ENCODE measurements around the gene FHIT. TPM values are rescaled to one million over a fixed set of nuclear protein-coding genes. Genes with fewer than 3 reads are reported as not detected.

FHIT gene
- total RNA-seq, 1 donor from 2014 or later: 20.2 TPM

GRCh38 chr3:59970376-59970775 is 1280.9 kb downstream of the FHIT start:
- no peaks in the 10 kb centered on the region for H3K9me3 Mint-ChIP-seq (ENCODE audit: unreplicated experiment)
- no peak for TF ChIP-seq CTCF (IDR thresholded peaks at IDR 0.05; ENCODE audit: unreplicated experiment)
- no peaks in the 10 kb centered on the region for H3K36me3 Mint-ChIP-seq (ENCODE audit: low read depth, unreplicated experiment)
- H3K4me3 Mint-ChIP-seq (ENCODE audit: unreplicated experiment): no peak overlapping the region
- peaks cover 1% of the 10 kb centered on the region for H3K27me3 Mint-ChIP-seq (ENCODE audit: unreplicated experiment)
- no peak overlapping the region for H3K27ac Mint-ChIP-seq (ENCODE audit: unreplicated experiment)
- DNase-seq (ENCODE audit: low spot score): no peak
- no peaks in the 10 kb centered on the region for H3K4me1 Mint-ChIP-seq (ENCODE audit: unreplicated experiment)

DNA sequence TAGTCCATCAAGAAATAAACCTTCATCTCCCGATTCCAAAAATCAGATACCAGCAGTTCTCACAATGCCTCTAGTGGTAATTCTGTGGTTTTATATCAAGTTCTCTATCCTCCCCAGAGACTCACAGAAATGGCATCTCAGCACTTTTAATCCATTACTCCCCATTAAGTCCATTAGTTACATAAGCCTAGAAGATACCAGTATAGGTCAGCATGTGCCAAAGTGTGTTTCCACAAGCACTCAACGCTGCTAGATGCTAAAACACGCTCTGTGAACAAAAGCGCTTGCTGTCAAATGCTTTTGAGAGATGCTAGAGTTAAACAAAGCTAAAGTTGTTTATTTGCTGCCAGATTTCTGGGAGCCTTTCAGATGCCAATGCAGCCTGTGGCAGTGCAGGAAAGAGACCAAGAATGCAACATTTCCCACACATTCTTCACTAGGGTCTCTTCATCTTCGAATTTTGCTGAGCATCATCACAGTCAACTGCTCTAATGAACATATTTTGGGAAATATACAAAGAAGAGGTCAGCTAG is 1282.7 kb downstream of the FHIT start:
- no peak for DNase-seq (ENCODE audit: low spot score)
- TF ChIP-seq CTCF (IDR thresholded peaks at IDR 0.05; ENCODE audit: unreplicated experiment): no peak
- H3K36me3 Mint-ChIP-seq (ENCODE audit: low read depth, unreplicated experiment): no peaks in the 10 kb centered on the region
- H3K4me3 Mint-ChIP-seq (ENCODE audit: unreplicated experiment): no peak overlapping the region
- peaks cover 1% of the 10 kb centered on the region for H3K27me3 Mint-ChIP-seq (ENCODE audit: unreplicated experiment)
- H3K4me1 Mint-ChIP-seq (ENCODE audit: unreplicated experiment): no peaks in the 10 kb centered on the region
- H3K27ac Mint-ChIP-seq (ENCODE audit: unreplicated experiment): no peak overlapping the region
- H3K9me3 Mint-ChIP-seq (ENCODE audit: unreplicated experiment): no peaks in the 10 kb centered on the region

- Mint-ChIP-seq H3K27me3 (ENCODE audit: unreplicated experiment) (no peaks in the 10 kb centered on the region), H3K27ac (ENCODE audit: unreplicated experiment) (no peak overlapping the region), H3K4me3 (ENCODE audit: unreplicated experiment) (no peak overlapping the region), H3K36me3 (ENCODE audit: low read depth, unreplicated experiment) (no peaks in the 10 kb centered on the region), H3K4me1 (ENCODE audit: unreplicated experiment) (no peaks in the 10 kb centered on the region), H3K9me3 (ENCODE audit: unreplicated experiment) (no peaks in the 10 kb centered on the region)
- no peak for DNase-seq (ENCODE audit: low spot score)
- no peak for TF ChIP-seq CTCF (IDR thresholded peaks at IDR 0.05; ENCODE audit: unreplicated experiment)
These were observed 1287.6 kb downstream of the FHIT start for GRCh38 chr3:59963676-59964075.

GRCh38 chr3:59957150-59957549 is 1294.1 kb downstream of the FHIT start:
- no peak for DNase-seq (ENCODE audit: low spot score)
- H3K9me3 Mint-ChIP-seq (ENCODE audit: unreplicated experiment): no peaks in the 10 kb centered on the region
- H3K36me3 Mint-ChIP-seq (ENCODE audit: low read depth, unreplicated experiment): no peaks in the 10 kb centered on the region
- H3K27ac Mint-ChIP-seq (ENCODE audit: unreplicated experiment): no peak overlapping the region
- no peaks in the 10 kb centered on the region for H3K4me1 Mint-ChIP-seq (ENCODE audit: unreplicated experiment)
- H3K27me3 Mint-ChIP-seq (ENCODE audit: unreplicated experiment): no peaks in the 10 kb centered on the region
- no peak overlapping the region for H3K4me3 Mint-ChIP-seq (ENCODE audit: unreplicated experiment)
- no peak for TF ChIP-seq CTCF (IDR thresholded peaks at IDR 0.05; ENCODE audit: unreplicated experiment)

DNA sequence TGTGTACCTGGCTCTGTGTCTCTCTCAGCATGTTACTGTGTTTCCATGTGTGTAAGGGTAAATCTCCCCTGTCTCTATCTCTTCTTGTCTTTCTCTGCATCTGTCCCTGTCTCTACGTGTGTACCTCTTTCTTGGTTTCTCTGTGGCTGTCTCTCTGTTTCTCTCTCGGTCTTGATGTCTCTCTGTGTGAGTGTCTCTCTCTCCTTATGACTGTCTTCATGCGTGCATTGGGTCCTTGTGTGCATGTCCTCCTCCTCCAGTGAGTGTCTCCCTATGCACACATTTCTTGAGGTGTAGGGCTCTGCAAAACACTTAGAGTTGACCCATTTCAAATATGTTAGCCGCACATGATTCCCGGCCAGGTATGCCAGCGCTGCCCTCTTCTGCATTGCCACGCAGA is 1298.1 kb downstream of the FHIT start:
- no peak for TF ChIP-seq CTCF (IDR thresholded peaks at IDR 0.05; ENCODE audit: unreplicated experiment)
- no peak overlapping the region for H3K4me3 Mint-ChIP-seq (ENCODE audit: unreplicated experiment)
- DNase-seq (ENCODE audit: low spot score): no peak
- H3K36me3 Mint-ChIP-seq (ENCODE audit: low read depth, unreplicated experiment): no peaks in the 10 kb centered on the region
- H3K27ac Mint-ChIP-seq (ENCODE audit: unreplicated experiment): no peak overlapping the region
- H3K27me3 Mint-ChIP-seq (ENCODE audit: unreplicated experiment): no peaks in the 10 kb centered on the region
- no peaks in the 10 kb centered on the region for H3K9me3 Mint-ChIP-seq (ENCODE audit: unreplicated experiment)
- no peaks in the 10 kb centered on the region for H3K4me1 Mint-ChIP-seq (ENCODE audit: unreplicated experiment)
